Fibroblast of peridontal ligament (primary cell): ENCODE measurements around the gene KRT71.

Experiments used
- DNase-seq: peaks from one replicate; pipeline ENCODE4 v3.0.0-alpha.2; 2010; ENCODE audit errors: extremely low read depth

The KRT71 gene

DNA sequence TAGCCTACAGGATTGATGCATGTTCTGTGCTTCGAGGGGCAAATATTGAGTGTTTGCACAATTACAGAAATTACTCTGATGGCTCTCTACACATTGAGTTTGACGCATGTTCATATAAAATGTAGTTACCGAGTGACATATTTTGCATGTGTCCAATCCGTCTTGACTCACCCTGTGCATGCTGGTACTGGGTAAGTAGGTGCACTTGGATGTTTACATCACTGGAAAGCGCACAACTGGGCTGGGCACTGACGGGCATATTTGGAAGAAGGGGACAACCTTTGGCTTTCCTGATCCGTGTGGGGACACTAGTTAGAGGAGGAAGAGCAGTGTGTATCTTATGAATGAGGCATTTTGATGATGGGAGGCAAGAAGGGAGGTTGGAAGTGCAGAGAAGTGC, 55.0 kb downstream of the KRT71 start:
- no peak for DNase-seq

DNA sequence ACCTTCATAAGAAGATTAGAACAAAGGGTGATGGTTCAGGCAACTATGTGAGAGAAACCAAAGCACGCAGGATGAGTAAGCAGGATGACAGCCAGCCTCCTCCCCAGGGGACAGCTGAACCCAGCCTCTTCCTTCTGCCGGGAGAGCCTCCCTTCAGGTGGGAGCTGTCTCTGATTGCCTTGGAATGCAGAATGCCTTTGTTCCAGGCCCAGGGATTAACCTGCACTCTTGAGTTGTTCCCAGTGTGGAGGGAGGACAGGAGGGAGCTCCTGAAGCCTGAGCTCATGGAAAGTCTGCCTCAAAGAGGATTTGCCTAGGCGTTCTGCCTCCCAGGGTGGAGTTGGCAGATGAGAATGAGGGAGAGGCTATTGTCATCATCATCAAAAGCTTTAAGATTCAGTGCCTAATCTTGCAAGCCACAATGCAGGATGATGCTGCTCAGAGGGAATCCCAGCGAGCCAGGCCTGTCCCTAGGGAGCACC, 56.3 kb downstream of the KRT71 start:
- peak; percentile 12 for DNase-seq

DNA sequence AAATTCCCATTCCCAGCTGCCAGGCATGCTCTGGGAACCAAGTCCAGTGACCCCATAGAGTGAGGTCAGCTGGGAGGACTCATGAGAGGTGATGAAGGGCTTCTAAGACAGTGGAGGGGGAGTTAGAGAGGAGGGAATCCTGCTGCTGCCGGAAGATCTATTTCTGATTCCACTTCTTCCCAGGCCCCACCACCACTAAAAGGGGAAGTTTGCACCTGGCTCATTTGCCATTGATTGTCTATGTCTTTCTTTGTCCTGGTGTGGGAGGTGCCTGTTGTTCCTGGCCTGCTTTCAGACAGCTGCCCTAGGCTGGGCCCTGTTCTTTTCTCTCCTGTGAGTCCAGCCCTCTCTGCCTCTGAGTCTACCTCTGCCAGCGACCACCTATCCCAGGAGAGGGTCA, 56.9 kb downstream of the KRT71 start:
- DNase-seq = no peak

DNA sequence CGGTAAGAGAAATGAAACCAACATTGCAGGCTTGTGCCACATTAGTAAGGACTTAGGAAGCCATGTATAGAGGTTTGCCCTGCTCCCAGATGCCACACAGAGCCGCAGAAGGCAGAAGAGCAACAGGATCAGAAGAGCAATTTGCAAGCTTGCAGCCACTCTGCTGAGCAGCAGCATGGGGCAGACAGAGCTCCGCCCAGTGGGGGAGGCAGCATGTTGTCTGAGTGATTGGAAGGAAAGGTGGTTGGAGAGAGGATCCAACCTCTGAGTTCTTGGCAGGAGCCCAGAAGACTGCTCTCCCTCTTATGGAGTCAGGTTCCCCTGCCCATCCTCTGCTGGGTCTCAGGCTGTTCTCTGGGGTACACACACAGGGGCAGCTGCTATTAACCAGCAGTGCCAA, 57.6 kb downstream of the KRT71 start:
- DNase-seq = no peak

GRCh38 chr12:52494518-52494917, 58.4 kb downstream of the KRT71 start:
- no peak for DNase-seq

DNA sequence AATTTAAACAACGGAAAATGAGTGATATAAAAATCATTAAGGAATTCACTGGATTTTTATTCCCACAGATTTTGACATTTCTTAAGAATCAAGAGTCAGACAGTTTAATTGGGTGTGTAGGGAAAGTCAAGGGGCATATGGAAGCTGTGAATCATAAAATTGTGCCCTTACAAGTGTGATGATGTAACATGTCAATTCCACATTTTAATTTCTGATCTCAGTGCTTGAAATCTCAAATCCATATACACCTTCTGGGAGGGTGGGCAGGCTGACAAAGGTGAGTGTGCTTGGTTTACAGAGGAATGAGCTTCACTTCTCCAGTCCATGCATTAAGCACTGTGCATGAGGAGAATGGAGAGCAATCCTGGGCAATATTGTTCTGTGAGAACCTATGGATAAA, 58.8 kb downstream of the KRT71 start:
- DNase-seq = no peak
